ENCODE measurements around the gene ZSCAN25.

Gene ZSCAN25

DNA sequence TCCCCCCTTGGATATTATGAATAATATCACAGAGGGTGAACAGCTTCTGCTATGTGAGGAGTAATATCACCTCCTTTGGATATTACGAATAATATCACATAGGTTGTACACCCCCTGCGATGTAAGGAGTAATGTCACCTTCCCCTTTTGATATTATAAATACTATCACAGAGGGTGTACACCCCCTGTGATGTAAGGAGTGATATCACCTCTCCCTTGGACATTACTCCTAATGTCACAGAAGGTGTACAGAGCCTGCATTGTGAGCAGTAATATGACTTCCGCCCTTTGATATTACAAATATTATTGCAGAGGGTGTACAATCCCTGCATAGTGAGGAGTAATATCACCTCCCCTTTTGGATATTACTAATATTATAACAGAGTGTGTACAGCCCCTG lies 27.9 kb upstream of the ZSCAN25 start:
- TF ChIP-seq, protein P1, sequence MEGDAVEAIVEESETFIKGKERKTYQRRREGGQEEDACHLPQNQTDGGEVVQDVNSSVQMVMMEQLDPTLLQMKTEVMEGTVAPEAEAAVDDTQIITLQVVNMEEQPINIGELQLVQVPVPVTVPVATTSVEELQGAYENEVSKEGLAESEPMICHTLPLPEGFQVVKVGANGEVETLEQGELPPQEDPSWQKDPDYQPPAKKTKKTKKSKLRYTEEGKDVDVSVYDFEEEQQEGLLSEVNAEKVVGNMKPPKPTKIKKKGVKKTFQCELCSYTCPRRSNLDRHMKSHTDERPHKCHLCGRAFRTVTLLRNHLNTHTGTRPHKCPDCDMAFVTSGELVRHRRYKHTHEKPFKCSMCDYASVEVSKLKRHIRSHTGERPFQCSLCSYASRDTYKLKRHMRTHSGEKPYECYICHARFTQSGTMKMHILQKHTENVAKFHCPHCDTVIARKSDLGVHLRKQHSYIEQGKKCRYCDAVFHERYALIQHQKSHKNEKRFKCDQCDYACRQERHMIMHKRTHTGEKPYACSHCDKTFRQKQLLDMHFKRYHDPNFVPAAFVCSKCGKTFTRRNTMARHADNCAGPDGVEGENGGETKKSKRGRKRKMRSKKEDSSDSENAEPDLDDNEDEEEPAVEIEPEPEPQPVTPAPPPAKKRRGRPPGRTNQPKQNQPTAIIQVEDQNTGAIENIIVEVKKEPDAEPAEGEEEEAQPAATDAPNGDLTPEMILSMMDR (conservative IDR thresholded peaks at IDR 0.05; ENCODE audit: low read length) = no peak
- DNase-seq (ENCODE audit: low read depth) = no peak
- no peak overlapping the region for H3K4me3 ChIP-seq (ENCODE audit: low read length)

DNA sequence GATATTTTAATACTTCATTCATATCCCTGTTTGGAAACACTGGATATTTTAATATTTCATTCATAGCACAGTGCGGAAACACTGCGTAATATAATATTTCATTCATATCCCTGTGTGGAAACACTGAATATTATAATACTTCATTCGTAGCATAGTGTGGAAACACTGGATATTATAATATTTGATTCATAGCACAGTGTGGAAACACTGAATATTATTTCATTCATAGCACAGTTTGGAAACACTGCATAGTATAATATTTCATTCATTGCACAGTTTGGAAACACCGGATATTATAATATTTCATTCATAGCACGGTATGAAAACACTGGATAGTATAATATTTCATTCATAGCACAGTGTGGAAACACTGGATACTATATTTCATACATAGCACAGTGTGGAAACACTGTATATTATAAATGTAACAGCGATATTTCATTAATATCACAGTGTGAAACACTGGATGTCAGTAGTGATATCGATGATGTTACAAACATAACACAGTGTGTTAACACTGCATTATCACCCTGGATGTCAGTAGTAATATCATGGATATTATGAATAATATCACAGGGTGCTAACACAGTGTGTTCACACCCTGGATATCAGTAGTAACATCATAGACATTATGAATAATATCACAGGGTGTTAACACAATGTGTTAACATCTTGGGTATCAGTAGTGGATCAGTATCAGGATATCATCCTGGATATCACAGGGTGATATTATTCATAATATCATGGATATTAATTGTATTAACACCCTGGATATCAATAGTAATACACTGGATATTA lies 21.6 kb upstream of the ZSCAN25 start:
- H3K4me3 ChIP-seq (ENCODE audit: low read length) = no peak overlapping the region
- TF ChIP-seq, protein P1 (conservative IDR thresholded peaks at IDR 0.05; ENCODE audit: low read length) = no peak

DNA sequence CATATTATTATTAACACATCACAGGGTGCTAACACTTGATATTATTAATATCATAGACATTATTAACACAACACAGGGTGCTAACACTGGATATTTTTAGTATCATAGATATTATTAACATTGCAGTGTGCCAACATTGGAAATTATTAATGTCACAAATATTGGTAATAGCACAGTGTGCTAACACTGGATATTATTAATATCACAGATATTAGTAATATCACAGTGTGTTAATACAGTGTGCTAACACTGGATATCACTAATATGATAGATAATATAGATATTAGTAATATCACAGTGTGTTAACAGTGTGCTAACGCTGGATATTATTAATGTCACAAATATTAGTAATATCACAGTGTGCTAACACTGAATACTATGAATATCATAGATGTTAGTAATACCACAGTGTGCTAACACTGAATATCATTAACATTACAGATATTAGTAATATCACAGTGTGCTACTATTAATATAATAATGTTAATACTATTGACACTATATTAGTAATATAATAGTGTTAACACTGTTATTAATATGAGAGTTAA lies 20.3 kb upstream of the ZSCAN25 start:
- DNase-seq (ENCODE audit: low read depth) = no peak
- no peak overlapping the region for H3K4me3 ChIP-seq (ENCODE audit: low read length)
- TF ChIP-seq, protein P1 (conservative IDR thresholded peaks at IDR 0.05; ENCODE audit: low read length) = no peak

More for the DNA sequence above, 21.6 kb upstream of the ZSCAN25 start:
- no peak for DNase-seq (ENCODE audit: low read depth)

DNA sequence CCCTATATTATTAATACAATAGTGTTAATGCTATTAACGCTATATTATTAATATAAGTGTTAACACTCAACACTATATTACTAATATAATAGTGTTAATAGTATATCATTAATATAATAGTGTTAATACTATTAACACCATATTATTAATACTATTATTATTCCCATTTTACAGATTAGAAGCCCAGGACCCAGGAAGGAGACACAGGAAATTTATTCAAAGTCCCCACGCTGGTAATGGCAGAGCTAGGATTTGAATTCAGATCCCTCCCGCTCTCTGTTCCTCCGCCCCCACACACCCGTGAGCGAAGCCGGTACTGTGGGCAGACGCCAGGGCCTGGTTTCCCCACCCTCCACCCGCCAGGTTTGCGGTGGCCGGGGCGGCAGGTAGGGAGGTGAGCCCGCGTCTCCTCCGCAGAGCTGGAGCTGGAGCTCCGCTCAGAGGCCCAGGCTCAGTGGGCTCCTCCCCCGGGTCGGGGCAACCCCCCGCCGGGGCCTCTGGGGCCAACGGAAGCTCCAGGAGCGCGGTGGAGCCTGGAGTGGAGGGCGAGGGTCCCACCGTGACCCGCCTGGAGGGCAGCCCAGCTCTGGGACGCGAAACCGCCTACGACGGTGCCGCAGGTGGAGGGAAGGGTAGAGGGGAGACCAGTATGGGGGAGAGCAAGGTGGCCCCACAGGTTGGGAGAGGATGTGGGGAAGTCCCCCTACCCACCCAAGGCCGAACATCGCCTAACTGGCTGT lies 18.8 kb upstream of the ZSCAN25 start, which contains the start of gene TMEM225B:
Gene TMEM225B (plus strand): TSS at position 506 of the 740 bp plus-strand sequence. CDS start 6,122 bp downstream, outside the sequence.
- TF ChIP-seq, protein P1 (conservative IDR thresholded peaks at IDR 0.05; ENCODE audit: low read length) = no peak
- DNase-seq (ENCODE audit: low read depth) = no peak
- no peak within 1 kb of the TSS for H3K4me3 ChIP-seq (ENCODE audit: low read length)

DNA sequence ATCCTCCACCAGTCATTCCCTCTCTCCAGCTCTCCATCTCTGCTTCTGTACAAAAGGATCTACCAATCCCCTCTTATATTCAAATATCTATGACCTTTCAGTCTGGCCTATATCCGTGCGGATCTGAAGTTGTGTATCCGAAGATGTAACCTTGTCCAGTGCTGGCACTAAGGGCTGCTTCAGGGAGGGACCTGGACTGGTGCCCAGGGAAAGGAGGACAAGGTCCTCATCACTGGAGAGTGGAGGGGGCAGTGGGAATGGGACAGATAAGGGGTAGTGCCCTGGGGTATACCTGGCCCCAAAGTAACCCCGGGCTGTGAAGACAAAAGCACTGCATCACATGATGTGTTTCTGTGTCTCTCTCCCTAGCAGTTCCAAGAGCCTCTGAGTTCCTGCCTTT lies 16.9 kb upstream of the ZSCAN25 start:
- TF ChIP-seq, protein P1 (conservative IDR thresholded peaks at IDR 0.05; ENCODE audit: low read length) = no peak
- no peak for DNase-seq (ENCODE audit: low read depth)
- H3K4me3 ChIP-seq (ENCODE audit: low read length) = no peak overlapping the region

DNA sequence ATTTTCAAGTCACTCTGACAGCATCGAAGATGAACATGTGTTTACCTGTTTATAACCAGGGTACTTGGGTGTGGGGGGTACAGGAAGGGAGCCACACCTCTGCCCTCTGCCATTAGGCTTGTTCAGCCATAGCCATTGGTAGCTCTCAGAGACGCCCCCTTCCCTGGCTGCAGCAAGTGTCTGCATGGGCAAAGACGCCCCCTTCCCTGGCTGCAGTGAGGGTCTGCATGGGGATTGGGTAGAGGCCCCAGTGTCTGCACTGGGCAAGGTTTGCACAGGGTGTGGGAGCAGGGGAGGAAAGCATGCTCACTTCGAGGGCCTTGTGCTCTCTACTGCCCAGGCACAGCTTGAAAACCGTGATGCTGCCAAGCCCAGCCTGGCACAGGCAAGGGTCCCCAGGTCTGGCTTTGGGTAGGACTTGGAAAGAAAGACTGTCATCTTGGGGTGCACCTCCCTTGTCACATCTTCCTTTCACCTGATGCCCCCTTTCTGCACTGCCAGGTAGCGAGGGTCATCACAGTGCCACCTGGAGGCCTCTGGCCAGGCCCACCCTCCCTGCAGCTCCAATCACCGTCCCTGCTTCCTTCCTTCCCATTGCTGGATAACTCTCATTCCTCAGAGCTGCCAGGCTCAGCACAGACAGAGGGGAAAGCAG lies 15.0 kb upstream of the ZSCAN25 start:
- no peak for DNase-seq (ENCODE audit: low read depth)
- TF ChIP-seq, protein P1 (conservative IDR thresholded peaks at IDR 0.05; ENCODE audit: low read length) = no peak
- no peak overlapping the region for H3K4me3 ChIP-seq (ENCODE audit: low read length)
